OCI-M2 (cell line): ENCODE results near the gene ZNF331.
"Not testable (repeated sequence)": the region's sequence is repeated elsewhere in the genome, so short reads cannot be mapped to it uniquely, and the experiment has no call there.

Experiments used
- DNase-seq: peaks from one replicate; lab custom pipeline; 2025; ENCODE audit not compliant: unreplicated experiment; lab: John Stamatoyannopoulos, UW

The ZNF331 gene

GRCh38 chr19:53537521-53538377, at the start of gene ZNF331:
TSS of gene ZNF331 (plus strand) at chr19:53538145. CDS start at chr19:53569377, 31,232 bp downstream.
- DNase-seq, result no peak

DNA sequence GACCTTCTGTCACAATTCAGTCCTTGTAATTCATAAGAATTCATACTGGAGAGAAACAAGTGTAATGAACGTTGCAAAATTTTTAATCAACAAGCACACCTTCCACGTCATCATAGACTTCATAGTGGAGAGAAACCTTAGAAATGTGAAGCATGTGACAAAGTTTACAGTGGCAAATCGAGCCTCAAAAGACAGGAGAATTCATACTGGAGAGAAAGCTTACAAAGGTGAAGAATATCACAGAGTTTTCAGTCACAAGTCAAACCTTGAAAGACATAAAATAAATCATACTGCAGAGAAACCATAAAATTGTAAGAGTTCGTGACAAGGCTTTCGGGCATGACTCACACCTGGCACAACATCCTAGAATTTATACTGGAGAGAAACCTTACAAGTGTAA, 45.8 kb upstream of the ZNF331 start:
- DNase-seq, result no peak

GRCh38 chr19:53497311-53498023, 40.5 kb upstream of the ZNF331 start:
- not testable (repeated sequence) for DNase-seq

DNA sequence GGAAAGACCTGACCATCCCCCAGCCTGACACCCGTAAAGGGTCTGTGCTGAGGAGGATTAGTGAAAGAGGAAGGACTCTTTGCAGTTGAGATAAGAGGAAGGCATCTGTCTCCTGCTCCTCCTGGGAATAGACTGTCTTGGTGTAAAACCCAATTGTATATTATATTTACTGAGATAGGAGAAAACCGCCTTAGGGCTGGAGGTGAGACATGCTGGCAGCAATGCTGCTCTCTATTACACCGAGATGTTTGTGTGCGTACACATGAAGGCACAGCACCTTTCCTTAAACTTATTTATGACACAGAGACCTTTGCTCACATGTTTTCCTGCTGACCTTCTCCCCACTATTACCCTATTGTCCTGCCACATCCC, 39.9 kb upstream of the ZNF331 start:
- DNase-seq, result not testable (repeated sequence)

DNA sequence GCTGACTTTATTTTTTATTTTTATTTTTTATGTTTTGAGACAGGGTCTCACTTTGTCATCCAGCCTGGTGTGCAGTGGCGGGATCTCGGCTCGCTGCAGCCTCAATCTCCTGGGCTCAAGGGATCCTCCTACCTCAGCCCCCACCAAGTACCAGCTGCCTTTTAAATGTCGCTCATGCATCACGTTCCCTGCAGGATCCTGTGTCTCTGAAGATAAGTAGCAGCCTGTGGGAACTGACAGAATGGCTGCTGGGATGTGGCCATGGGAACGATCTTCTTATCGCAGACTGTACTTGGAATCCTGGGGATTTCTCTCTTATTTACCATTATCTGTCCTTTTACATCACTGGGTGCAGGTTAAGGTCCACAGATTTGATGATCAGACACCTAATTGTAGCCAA, 34.8 kb upstream of the ZNF331 start:
- not testable (repeated sequence) for DNase-seq

DNA sequence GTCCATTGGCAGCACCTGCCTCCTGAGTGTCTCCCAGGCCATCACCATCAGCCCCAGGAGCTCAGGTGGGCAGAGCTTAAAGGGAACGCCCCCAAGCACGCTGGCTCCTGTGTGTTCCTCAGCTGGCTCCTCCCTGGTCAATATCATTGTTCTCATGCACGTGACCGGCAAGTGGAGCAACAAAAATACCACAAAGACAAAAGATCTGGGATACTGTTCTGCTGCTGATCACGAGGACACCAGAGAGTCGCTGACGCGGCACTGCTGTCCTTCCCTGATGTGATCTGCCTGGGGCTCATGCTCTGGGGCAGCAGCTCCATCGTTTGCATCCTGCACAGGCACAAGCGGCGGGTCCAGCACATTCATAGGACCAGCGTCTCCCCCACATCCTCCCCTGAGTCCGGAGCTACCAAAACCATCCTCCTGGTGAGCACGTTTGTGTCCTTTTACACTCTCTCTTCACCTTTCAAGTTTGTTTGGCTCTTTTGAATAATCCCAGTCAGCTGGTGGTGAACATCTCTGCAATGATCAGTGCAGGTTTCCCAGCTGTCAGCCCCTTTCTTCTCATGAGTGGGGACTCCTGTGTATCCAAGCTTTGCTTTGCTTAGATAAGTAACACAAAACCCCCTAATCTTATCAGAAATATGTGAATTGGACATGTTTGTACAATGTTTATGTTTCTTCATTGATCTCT, 34.1 kb upstream of the ZNF331 start:
- not testable (repeated sequence) for DNase-seq

DNA sequence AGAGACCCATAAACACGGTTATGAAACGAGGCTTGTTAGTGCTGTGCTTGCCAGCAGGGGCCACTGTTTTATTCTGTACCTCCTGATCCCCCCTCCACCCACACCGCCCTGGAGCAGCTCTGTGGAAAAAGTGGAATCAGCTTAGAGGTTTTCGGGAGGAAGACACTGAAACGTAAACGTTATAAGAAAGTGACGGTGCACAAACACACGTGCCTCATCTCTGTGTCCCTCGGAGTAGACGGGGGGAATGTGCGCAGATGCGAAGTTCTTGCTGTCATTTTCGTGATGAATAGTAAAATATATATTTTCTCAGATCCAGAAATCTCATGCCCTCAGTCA, 33.6 kb upstream of the ZNF331 start:
- DNase-seq, result not testable (repeated sequence)

GRCh38 chr19:53504885-53505284, 33.1 kb upstream of the ZNF331 start:
- no peak for DNase-seq

DNA sequence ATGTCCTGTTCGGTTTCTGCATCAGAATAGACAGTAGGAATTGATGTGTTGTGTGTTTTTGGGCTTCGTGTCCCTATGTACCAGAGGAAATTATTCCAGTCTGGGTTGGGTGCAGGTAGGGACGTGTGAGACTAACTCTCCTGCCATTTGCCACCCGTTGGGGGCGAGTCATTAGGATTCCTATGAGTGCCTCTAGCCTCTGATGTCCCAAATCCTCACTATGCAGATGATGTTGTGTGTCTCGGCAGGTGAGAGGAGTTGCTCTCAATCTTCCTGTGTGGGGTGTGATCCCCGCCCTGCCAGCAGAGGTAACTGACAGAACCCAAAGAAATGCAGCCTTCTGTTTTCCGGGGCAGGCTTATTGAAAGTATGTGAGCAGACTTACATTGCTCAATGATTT, 31.2 kb upstream of the ZNF331 start:
- DNase-seq, result no peak

DNA sequence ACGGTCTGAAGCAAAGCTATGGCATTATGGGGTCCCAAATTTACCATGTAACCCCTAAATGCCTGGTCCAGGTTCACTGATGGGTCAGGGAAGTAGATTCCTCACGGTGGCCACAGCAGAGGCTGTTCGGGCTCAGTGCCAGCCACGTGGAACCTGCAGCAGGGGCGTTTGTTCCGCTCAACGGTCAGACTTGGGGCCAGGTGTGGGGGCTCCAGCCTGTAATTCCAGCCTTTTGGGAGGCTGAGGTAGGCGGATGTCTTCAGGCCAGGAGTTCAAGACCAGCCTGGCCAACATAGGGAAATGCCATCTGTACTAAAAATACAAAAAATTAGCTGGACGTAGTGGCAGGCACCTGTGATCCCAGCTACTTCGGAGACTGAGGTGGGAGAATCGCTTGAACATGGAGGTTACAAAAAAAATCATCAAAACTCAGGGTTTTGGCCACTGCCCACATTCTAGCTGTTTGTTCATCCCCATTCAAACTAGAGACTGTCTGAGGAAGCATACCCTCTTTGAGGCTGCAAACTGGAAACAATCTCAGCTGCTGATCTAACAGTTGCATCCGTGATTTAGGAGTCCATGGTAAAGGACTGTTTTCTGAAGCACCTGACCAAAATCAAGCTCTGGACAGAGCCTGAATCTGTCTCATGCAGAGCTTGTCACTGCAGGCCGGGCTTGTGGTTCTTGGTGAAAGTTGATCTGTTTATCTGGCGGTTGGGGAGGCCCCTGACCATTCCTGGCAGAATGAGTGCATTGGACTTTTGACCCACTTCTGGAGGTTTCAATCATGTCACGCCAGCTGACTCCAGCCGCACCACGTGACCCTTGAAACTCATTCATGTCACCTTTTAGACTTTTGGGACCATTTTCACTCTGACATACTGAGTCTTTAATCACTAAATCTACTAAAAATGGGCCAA, 30.2 kb upstream of the ZNF331 start:
- DNase-seq, result no peak

- no peak for DNase-seq
Measured at GRCh38 chr19:53509443-53509842, 28.5 kb upstream of the ZNF331 start.

- no peak for DNase-seq
Measured at GRCh38 chr19:53509845-53510244, 28.1 kb upstream of the ZNF331 start.

- no peak for DNase-seq
Measured at GRCh38 chr19:53511357-53511756, 26.6 kb upstream of the ZNF331 start.

DNA sequence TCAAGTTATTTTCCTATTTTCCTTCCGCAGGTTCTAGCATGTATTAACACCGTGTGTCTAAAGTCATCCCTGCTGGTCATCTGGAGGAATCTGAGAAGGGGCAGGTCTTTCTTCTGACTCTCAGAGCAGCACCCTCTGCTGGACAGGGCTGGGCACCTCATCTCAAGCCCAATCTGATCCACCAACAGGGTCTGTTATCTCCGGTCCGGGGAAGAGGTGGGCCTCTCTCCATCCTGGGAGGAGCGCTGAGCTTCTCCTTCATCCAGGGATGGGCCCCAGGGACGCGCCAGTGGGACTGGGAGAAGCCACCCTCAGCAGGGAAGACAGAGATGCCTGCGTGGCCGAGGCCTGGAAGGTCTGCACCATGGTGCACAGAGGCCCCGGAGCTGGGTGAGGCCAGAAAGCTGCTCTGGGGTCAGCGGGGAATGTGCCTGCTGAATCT, 26.0 kb upstream of the ZNF331 start:
- DNase-seq, result no peak

- DNase-seq, result not testable (repeated sequence)
Measured at GRCh38 chr19:53515047-53515446, 22.9 kb upstream of the ZNF331 start.

DNA sequence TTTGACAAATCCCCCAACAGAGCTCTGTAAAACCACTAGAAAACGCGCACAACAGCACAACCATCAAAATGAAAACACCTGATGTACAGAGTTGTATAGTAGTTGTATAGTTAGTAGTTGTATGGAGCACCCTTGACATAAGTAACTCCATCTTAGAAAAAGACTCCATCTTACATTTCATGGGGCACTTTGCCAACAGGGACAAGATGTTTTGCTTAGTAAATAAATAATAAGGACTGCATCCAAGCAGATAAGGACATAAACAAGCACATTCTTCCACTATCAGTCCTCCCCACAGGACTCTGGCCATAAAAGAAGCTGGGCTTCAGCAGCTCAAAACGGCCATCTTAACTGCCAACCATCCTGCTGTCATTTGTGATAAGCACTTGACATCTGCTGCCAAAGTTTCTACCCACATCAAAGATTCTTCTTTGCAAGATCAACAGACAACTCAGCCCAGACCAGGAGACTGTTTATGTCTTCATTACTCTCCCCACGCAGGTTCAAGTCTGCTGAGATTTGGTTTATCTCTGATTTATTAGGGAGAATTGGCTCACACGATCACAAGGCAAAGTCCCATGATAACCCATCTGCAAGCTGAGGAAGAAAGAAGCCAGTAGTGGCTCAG, 20.7 kb upstream of the ZNF331 start:
- DNase-seq, result no peak

- no peak for DNase-seq
Measured at GRCh38 chr19:53518121-53518520, 19.8 kb upstream of the ZNF331 start.

GRCh38 chr19:53518716-53519115, 19.2 kb upstream of the ZNF331 start:
- DNase-seq, result no peak

DNA sequence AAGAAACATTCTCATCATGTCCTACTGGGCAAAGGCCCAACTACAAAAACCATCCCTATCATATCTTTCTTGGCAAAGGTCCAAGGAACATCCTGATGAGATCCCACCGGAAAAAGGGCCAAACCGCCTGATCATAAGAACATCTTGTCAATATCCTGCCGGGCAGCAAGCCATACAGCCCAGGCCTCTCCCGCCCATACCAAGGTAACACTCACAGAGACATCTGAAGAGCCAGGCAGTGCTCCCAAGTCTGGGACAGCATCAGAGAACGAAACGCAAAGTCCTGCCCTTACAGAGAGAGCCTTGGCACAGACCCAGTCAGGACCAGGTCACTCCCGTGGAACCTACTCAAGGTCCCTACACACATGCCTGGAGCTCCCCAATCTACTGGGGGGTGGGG, 18.5 kb upstream of the ZNF331 start:
- DNase-seq, result no peak

GRCh38 chr19:53520163-53520546, 17.8 kb upstream of the ZNF331 start:
- no peak for DNase-seq
